Measurements from ENCODE around the gene SPDYC.

- TF ChIP-seq POLR2A (IDR thresholded peaks at IDR 0.05) (no peak), CTCF (IDR thresholded peaks at IDR 0.05) (no peak)
Measured at GRCh38 chr11:65172600-65172999, 2.6 kb downstream of the SPDYC start.
